Sigmoid colon (tissue), 4 donors: ENCODE data around the gene PIGQ.

ENCODE experiments used
- CTCF ChIP-seq, 4 experiments: fragments of 450-650 bp in 3 of 4; fragments of 200-600 bp in 1 of 4; IDR thresholded peaks; one replicate each; pipeline ENCODE4 v1.5.1; 2016 to 2019; ENCODE audit warnings: antibody characterized with exemption in 4 of 4, mild to moderate bottlenecking in 3 of 4, moderate library complexity in 2 of 4
- POLR2A ChIP-seq, 2 donors: fragments of 450-650 bp; IDR thresholded peaks; one replicate each; pipeline ENCODE4 v1.6.1; 2016; ENCODE audit warnings: antibody characterized with exemption in 2 of 2, mild to moderate bottlenecking in 2 of 2, moderate library complexity in 2 of 2
- POLR2AphosphoS5 ChIP-seq, 4 donors: sonication (generic); formaldehyde crosslinking; IDR thresholded peaks; one replicate each; pipeline ENCODE4 v1.6.1; 2017; ENCODE audit warnings: antibody characterized with exemption in 4 of 4

GRCh38 chr16:606656-607307 lies 37.0 kb downstream of the PIGQ start:
- TF ChIP-seq CTCF (IDR thresholded peaks at IDR 0.05) (no peak), POLR2AphosphoS5 (IDR thresholded peaks at IDR 0.05) (no peak), POLR2A (IDR thresholded peaks at IDR 0.05) (no peak)
